K562 (cell line): ENCODE measurements around the gene MYO10. TPM values are rescaled to one million over a fixed set of nuclear protein-coding genes. Genes with fewer than 3 reads are reported as not detected.

Experiments
- CHD7 ChIP-seq: fragments of 200-600 bp; sonication (generic); IDR thresholded peaks from one replicate; pipeline ENCODE4 v1.6.1; 2012; ENCODE audit warnings: mild to moderate bottlenecking, low read depth, low read length, inconsistent platforms
- polyA plus RNA-seq, 8 experiments: library from polyadenylated mRNA; depleted of rRNA in 4 of 8; stranded (reverse) in 5 of 8; unstranded in 3 of 8; fragments of >200 nt; fragmentation: Nextera tagmentation in 2 of 8; fragmentation: Illumina TruSeq in 1 of 8; extraction: Ambion mirVana in 2 of 8; extraction: Trizol in 1 of 8; gene quantifications; 2 replicates each; pipeline versions ENCODE4 v1.2.1 to v1.2.3, GENCODE V29; 2011 to 2014; ENCODE audit warnings: inconsistent platforms in 1 of 8, missing spikeins in 1 of 8
- total RNA-seq, 7 experiments: library from RNA; depleted of rRNA in 6 of 7; stranded (reverse); fragments of >200 nt in 6 of 7; fragmentation: Illumina TruSeq in 2 of 7; extraction: Trizol in 2 of 7; gene quantifications; 2 replicates each; pipeline versions ENCODE4 v1.2.1 to v1.2.3, GENCODE V29; 2011 to 2021; ENCODE audit warnings: low replicate concordance in 1 of 7

Gene MYO10
- total and polyA plus RNA-seq, 9 of the 15 experiments (the other 6 are each of a cell fraction or from before 2014, with no cell fraction given) = 0.04 to 0.24 TPM; not detected in 7

GRCh38 chr5:16930496-16930895 lies 5.6 kb downstream of the MYO10 start (continued):
- TF ChIP-seq CHD7 = no peak
- TF ChIP-seq, all 486 proteins: peak for 0
